ENCODE measurements around the gene FHOD1. TPM values are rescaled to one million over a fixed set of nuclear protein-coding genes. Genes with fewer than 3 reads are reported as not detected.

Gene FHOD1
- total RNA-seq, 5 donors from 2014 or later (not counting 1 experiment from before 2014, with no cell fraction given) = 31.0 to 92.5 (median 66.2) TPM

DNA sequence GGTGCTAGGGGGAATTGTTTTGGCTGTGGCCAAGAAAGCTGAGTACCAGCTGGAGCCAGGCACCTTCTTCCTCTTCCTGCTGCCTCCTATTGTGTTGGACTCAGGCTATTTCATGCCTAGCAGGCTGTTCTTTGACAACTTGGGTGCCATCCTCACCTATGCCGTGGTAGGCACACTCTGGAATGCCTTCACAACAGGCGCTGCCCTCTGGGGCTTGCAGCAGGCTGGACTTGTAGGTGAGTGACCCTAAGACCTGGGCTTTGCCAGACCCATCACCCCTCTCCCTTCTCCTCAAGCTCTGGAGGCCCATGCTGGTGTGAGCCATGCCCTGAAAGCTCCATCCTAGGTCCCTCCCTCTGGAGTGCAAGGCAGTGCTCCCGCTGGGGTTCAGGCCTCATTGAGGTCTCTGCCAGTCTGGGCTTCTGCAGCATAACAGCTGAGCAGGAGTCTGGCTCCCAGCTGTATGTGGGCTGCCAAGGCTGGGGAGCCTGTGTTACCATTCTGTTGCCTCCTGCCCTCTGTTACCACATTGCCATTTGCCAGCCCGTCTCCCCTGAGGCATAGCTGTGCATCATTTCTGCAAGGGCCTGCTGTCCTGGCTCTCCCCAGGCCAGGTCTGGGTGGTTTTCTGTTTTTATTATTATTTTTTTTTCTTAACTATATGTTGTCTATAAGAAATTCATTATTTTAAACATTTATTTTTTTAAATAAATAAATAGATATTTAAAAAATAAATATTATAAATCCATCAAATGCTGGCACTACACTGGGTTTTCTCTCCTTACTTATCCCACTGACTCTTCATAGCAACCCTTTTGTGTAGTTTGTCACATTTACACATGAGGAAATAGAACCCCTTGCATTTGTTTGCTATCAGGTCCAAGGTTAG lies 5.6 kb upstream of the FHOD1 start:
- Mint-ChIP-seq H3K27ac (no peak overlapping the region), H3K36me3 (no peaks in the 10 kb centered on the region), H3K9me3 (no peaks in the 10 kb centered on the region), H3K27me3 (peaks cover 0 to 18% of the 10 kb centered on the region in 2 donors), H3K4me3 (no peak overlapping the region), H3K4me1 (peaks cover 14 to 17% (median 16%) of the 10 kb centered on the region in 3 donors)
- DNase-seq = no peak
- 100% methylated on average over 2 of the region's 4 CpGs for WGBS (ENCODE audit: insufficient coverage)
- ChIA-PET CTCF (no interaction called here), POLR2A (no interaction called here)
- Histone ChIP-seq H3K4me1 (ENCODE audit: control insufficient read depth in 1 of 2, extremely low read depth in 1 of 2, insufficient read depth in 2 of 2, low read length in 2 of 2) (peaks cover 10 to 22% of the 10 kb centered on the region in 2 experiments), H3K9me3 (no peaks in the 10 kb centered on the region), H3K27me3 (replicated peaks in 1 of 2; ENCODE audit: control insufficient read depth in 2 of 2, extremely low read depth in 1 of 2, insufficient read depth in 2 of 2, low read length in 1 of 2) (peaks cover 10 to 57% of the 10 kb centered on the region in 2 experiments), H3K36me3 (ENCODE audit: control insufficient read depth in 2 of 2, extremely low read depth in 1 of 2, insufficient read depth in 1 of 2, low read length in 1 of 2) (no peaks in the 10 kb centered on the region), H3K4me3 (ENCODE audit: control insufficient read depth in 1 of 2, extremely low read depth in 1 of 2, low read length in 1 of 2) (no peak overlapping the region), H3K27ac (ENCODE audit: low read length) (no peak overlapping the region)
- no peak for ATAC-seq (replicated peaks in 1 of 4)

DNA sequence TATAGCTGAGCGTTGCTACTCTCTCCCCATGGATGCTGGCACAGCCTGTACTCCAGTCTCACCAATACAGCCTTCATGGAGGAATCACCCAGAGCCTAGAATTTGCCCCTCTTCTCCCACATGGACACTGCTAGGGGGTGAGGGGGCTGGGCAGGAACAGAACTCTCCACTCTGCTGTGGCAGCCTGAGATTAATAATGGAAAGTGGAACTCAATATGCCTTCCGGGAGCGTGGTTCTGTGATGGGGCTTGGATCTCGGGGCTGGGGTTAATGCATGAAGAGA lies 2.7 kb upstream of the FHOD1 start:
- WGBS (ENCODE audit: insufficient coverage) = 95% methylated on average over 3 of the region's 4 CpGs
- no peak for DNase-seq

DNA sequence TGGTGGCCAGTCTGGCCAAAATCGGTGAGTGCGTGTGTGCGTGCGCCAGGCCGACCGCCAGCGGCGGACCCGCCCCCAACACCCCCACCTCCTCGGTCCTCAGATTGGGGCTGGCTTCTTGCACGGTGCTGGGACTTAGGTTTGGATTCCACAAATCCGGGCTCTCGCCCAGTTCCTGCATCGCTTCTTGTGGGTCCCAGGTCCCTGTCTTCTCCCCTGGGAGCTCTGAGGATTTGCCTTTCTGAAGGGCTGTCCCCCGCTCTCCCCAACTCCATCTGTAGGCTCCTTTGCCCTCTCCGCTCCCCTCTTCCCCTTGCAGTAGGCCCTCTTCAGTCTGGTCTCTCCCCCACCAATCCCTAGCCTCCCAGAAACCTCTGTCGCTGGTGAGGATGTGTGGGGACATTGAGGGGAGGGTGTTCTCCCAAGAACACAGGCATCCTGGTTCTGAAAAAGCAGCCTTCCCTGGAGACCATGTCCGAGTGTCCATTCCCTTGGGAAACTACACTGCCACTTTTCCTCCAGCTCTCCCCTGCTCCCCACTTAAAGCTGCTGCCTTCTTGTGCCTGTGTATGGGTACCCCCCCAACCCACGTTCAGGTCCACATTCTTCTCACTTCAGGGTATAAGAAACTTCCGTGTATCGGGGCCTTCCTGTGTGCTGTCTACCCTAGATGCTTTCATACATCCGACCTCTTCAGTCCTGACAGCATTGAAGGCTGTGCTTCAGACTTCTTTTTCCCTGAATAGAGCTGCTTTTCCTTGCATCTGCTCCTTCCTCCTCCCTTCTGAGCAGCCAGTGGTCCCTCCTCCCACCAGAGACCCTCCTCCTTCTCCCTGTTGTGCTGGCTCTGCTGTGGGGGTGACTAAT lies 2.1 kb upstream of the FHOD1 start:
- H3K4me3 Mint-ChIP-seq = peak overlapping the region; percentile 68 to 93 (median 69)
- peaks cover 10 to 23% of the 10 kb centered on the region in 2 experiments for H3K27me3 ChIP-seq (replicated peaks in 1 of 2; ENCODE audit: control insufficient read depth in 2 of 2, extremely low read depth in 1 of 2, insufficient read depth in 2 of 2, low read length in 1 of 2)
- H3K4me1 ChIP-seq (ENCODE audit: control insufficient read depth in 1 of 2, extremely low read depth in 1 of 2, insufficient read depth in 2 of 2, low read length in 2 of 2) = peaks cover 24 to 53% of the 10 kb centered on the region in 2 experiments
- DNase-seq (no peak), ATAC-seq (replicated peaks in 1 of 4) (no peak)
- no peaks in the 10 kb centered on the region for H3K36me3 Mint-ChIP-seq
- H3K9me3 Mint-ChIP-seq = no peaks in the 10 kb centered on the region
- CTCF ChIA-PET = interaction anchor here in 1 of 2 donors (0.6 to 2.5 kb wide), 2 partner anchors 22 to 920 kb away, joined by 3 to 12 read pairs; partner anchors contain the start of gene TMEM208
- peak overlapping the region; percentile 71 to 75 for H3K4me3 ChIP-seq (ENCODE audit: control insufficient read depth in 1 of 2, extremely low read depth in 1 of 2, low read length in 1 of 2)
- H3K27me3 Mint-ChIP-seq = peaks cover 0 to 9% of the 10 kb centered on the region in 2 donors
- no peak overlapping the region for H3K27ac Mint-ChIP-seq
- WGBS (ENCODE audit: insufficient coverage) = 30% methylated on average over 17 of the region's 22 CpGs
- POLR2A ChIA-PET = no interaction called here
- peaks cover 33 to 37% (median 34%) of the 10 kb centered on the region in 3 donors for H3K4me1 Mint-ChIP-seq
- no peak overlapping the region for H3K27ac ChIP-seq (ENCODE audit: low read length)
- no peaks in the 10 kb centered on the region for H3K36me3 ChIP-seq (ENCODE audit: control insufficient read depth in 2 of 2, extremely low read depth in 1 of 2, insufficient read depth in 1 of 2, low read length in 1 of 2)
- no peaks in the 10 kb centered on the region for H3K9me3 ChIP-seq

More for the DNA sequence above, 2.7 kb upstream of the FHOD1 start:
- no peaks in the 10 kb centered on the region for H3K36me3 ChIP-seq (ENCODE audit: control insufficient read depth in 2 of 2, extremely low read depth in 1 of 2, insufficient read depth in 1 of 2, low read length in 1 of 2)
- Mint-ChIP-seq H3K27ac (no peak overlapping the region), H3K4me3 (peak overlapping the region; percentile 68 to 93 (median 69)), H3K9me3 (no peaks in the 10 kb centered on the region), H3K4me1 (peaks cover 27 to 31% (median 28%) of the 10 kb centered on the region in 3 donors), H3K27me3 (peaks cover 0 to 9% of the 10 kb centered on the region in 2 donors), H3K36me3 (no peaks in the 10 kb centered on the region)
- H3K4me3 ChIP-seq (ENCODE audit: control insufficient read depth in 1 of 2, extremely low read depth in 1 of 2, low read length in 1 of 2) = no peak overlapping the region
- CTCF ChIA-PET = no interaction called here
- POLR2A ChIA-PET = no interaction called here
- no peaks in the 10 kb centered on the region for H3K9me3 ChIP-seq
- H3K4me1 ChIP-seq (ENCODE audit: control insufficient read depth in 1 of 2, extremely low read depth in 1 of 2, insufficient read depth in 2 of 2, low read length in 2 of 2) = peaks cover 22 to 47% of the 10 kb centered on the region in 2 experiments
- no peak for ATAC-seq (replicated peaks in 1 of 4)
- H3K27me3 ChIP-seq (replicated peaks in 1 of 2; ENCODE audit: control insufficient read depth in 2 of 2, extremely low read depth in 1 of 2, insufficient read depth in 2 of 2, low read length in 1 of 2) = peaks cover 10 to 28% of the 10 kb centered on the region in 2 experiments
- H3K27ac ChIP-seq (ENCODE audit: low read length) = no peak overlapping the region

DNA sequence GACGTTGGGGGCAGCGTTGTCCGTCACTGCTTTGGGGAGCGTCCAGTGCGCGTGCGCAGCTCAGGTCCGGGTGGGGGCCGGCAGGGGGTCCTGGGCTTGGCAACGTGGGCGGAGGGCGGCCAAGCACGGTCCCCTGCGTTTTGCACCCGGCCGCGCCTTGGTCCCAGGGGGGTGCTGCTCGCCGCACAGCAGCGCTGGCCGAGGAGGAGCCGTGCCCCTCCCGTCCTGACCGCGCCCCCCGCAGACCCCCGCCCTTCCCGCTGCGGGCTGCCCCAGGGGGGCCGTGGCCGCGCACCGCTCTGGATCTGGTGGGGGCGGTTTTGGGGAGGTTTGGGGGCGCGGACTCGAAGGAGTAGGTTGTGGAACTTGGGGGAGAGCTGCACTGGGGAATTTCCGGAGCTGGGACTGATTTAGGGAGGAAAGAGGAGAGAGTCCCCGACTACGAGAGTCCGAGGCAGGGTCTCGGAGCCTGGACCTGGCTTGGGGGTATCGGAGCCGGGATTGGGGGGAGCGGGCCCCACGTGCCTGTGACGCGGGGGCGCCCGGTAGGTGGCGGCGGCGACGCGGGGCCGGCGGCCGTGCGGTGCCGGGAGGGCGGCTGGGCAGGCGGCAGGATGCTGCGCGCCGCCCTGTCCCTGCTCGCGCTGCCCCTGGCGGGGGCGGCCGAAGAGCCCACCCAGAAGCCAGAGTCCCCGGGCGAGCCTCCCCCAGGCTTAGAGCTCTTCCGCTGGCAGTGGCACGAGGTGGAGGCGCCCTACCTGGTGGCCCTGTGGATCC lies 1.3 kb upstream of the FHOD1 start, which contains the start of gene SLC9A5:
Gene SLC9A5, plus strand, starts transcription at position 579 of the 777 bp plus-strand sequence. Its CDS starts 36 bp downstream, at position 615.
- H3K9me3 ChIP-seq = no peaks in the 10 kb centered on the region
- no peaks in the 10 kb centered on the region for H3K36me3 ChIP-seq (ENCODE audit: control insufficient read depth in 2 of 2, extremely low read depth in 1 of 2, insufficient read depth in 1 of 2, low read length in 1 of 2)
- WGBS (ENCODE audit: insufficient coverage) = under 1% methylated on average over 72 of the region's 75 CpGs
- H3K4me1 Mint-ChIP-seq = peaks cover 40 to 45% (median 41%) of the 10 kb centered on the region in 3 donors
- ChIA-PET POLR2A (no interaction called here), CTCF (interaction anchor here in 1 of 2 donors (2.5 kb wide), 1 partner anchor 22 kb away, joined by 12 read pairs; the partner anchor contains the start of gene TMEM208)
- peaks cover 0 to 9% of the 10 kb centered on the region in 2 donors for H3K27me3 Mint-ChIP-seq
- H3K27me3 ChIP-seq (replicated peaks in 1 of 2; ENCODE audit: control insufficient read depth in 2 of 2, extremely low read depth in 1 of 2, insufficient read depth in 2 of 2, low read length in 1 of 2) = peaks cover 10 to 23% of the 10 kb centered on the region in 2 experiments
- peak within 1 kb of the TSS; percentile 81 for H3K27ac Mint-ChIP-seq
- H3K27ac ChIP-seq (ENCODE audit: low read length) = no peak within 1 kb of the TSS
- H3K4me1 ChIP-seq (ENCODE audit: control insufficient read depth in 1 of 2, extremely low read depth in 1 of 2, insufficient read depth in 2 of 2, low read length in 2 of 2) = peaks cover 24 to 61% of the 10 kb centered on the region in 2 experiments
- peak within 1 kb of the TSS; percentile 75 to 76 for H3K4me3 ChIP-seq (ENCODE audit: control insufficient read depth in 1 of 2, extremely low read depth in 1 of 2, low read length in 1 of 2)
- peak within 1 kb of the TSS; percentile 83 to 93 (median 88) for H3K4me3 Mint-ChIP-seq
- peak in 5 of 35 experiments; percentile 9 to 54 (median 19) for DNase-seq
- H3K36me3 Mint-ChIP-seq = no peaks in the 10 kb centered on the region
- H3K9me3 Mint-ChIP-seq = no peaks in the 10 kb centered on the region
- no peak for ATAC-seq (replicated peaks in 1 of 4)

DNA sequence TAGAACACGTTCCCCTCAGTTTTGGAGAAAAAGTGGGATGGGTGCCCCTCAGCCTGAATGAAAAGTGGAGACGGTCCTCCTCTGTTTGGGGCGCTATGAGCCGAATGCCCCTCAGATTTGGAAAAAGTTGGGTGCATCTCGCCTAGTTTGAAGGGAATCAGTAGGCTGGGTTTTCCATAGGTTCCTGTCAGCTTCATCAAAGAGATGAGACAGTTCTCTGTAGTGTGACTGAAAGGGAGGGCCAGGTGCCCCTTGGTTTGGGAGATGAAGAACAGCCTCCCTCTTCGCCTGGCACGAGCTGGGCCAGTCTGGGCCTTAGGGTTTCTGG lies 756 bp upstream of the FHOD1 start:
- 12% methylated on average over 6 of the region's 7 CpGs for WGBS (ENCODE audit: insufficient coverage)
- CTCF ChIA-PET = interaction anchor here in 1 of 2 donors (0.6 to 2.5 kb wide), 5 partner anchors 13 to 684 kb away, joined by 3 to 12 read pairs (median 3); partner anchors contain the start of gene TMEM208
- no peak for ATAC-seq (replicated peaks in 1 of 4)
- no peaks in the 10 kb centered on the region for H3K36me3 Mint-ChIP-seq
- no peaks in the 10 kb centered on the region for H3K9me3 Mint-ChIP-seq
- Histone ChIP-seq H3K36me3 (ENCODE audit: control insufficient read depth in 2 of 2, extremely low read depth in 1 of 2, insufficient read depth in 1 of 2, low read length in 1 of 2) (no peaks in the 10 kb centered on the region), H3K27ac (ENCODE audit: low read length) (no peak overlapping the region), H3K4me3 (ENCODE audit: control insufficient read depth in 1 of 2, extremely low read depth in 1 of 2, low read length in 1 of 2) (peak overlapping the region; percentile 75 to 76), H3K4me1 (ENCODE audit: control insufficient read depth in 1 of 2, extremely low read depth in 1 of 2, insufficient read depth in 2 of 2, low read length in 2 of 2) (peaks cover 24 to 64% of the 10 kb centered on the region in 2 experiments), H3K27me3 (replicated peaks in 1 of 2; ENCODE audit: control insufficient read depth in 2 of 2, extremely low read depth in 1 of 2, insufficient read depth in 2 of 2, low read length in 1 of 2) (peaks cover 10 to 23% of the 10 kb centered on the region in 2 experiments), H3K9me3 (no peaks in the 10 kb centered on the region)
- H3K4me1 Mint-ChIP-seq = peaks cover 40 to 49% (median 42%) of the 10 kb centered on the region in 3 donors
- POLR2A ChIA-PET = interaction anchor here in 1 of 2 donors (1.0 kb wide), 1 partner anchor 21 kb away, joined by 3 read pairs; the partner anchor contains the start of gene TMEM208
- peaks cover 0 to 9% of the 10 kb centered on the region in 2 donors for H3K27me3 Mint-ChIP-seq
- peak overlapping the region; percentile 81 for H3K27ac Mint-ChIP-seq
- H3K4me3 Mint-ChIP-seq = peak overlapping the region; percentile 83 to 93 (median 88)
- DNase-seq = peak in 1 of 35 experiments; percentile 19
